ENCODE results near the gene ABCA12.

DNA sequence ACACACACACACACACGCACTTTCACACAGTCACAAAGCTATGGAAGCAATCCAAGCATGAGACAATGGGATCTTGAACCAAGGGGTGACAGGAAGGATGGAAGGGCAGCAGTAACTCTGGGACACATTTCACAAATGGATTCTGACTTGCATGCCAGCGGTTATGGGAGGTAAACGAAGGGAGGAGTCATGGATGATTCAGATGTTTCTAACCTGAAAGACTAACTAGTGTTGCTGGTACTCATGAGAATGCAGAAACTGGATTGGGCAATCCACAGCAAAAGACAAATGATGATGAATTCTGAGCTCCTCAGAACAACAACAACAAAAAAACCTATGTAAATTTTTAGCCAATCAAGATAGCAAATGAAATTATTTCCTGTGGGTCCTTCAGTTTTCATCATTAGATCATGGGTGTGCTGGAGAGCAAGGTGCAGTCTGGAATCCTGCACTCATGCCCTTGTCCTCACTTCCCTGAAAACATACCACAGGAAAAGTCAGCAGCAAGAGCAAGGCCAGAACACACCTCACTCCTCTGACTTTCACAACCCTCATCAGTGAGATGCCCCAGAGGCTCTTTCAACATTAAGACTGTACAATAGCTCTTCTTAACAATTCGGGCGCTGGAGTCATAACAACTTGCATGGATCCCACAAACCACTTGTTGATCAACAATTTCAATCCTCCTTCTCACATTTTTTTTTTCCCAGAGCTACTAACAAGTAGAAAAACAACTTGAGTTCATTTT, 32.6 kb downstream of the ABCA12 start:
- TF ChIP-seq, protein P1, sequence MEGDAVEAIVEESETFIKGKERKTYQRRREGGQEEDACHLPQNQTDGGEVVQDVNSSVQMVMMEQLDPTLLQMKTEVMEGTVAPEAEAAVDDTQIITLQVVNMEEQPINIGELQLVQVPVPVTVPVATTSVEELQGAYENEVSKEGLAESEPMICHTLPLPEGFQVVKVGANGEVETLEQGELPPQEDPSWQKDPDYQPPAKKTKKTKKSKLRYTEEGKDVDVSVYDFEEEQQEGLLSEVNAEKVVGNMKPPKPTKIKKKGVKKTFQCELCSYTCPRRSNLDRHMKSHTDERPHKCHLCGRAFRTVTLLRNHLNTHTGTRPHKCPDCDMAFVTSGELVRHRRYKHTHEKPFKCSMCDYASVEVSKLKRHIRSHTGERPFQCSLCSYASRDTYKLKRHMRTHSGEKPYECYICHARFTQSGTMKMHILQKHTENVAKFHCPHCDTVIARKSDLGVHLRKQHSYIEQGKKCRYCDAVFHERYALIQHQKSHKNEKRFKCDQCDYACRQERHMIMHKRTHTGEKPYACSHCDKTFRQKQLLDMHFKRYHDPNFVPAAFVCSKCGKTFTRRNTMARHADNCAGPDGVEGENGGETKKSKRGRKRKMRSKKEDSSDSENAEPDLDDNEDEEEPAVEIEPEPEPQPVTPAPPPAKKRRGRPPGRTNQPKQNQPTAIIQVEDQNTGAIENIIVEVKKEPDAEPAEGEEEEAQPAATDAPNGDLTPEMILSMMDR (IDR thresholded peaks at IDR 0.05; ENCODE audit: low read depth, low read length), result no peak
- TF ChIP-seq EZH2phosphoT487 (IDR thresholded peaks at IDR 0.05; ENCODE audit: low read depth), result no peak
